Measurements from ENCODE around the gene RAB44.

The RAB44 gene

GRCh38 chr6:36781669-36782068 lies 84.0 kb downstream of the RAB44 start:
- no peak for DNase-seq
